Karpas-422 (cell line): ENCODE data around the gene BFSP2. TPM values are rescaled to one million over a fixed set of nuclear protein-coding genes. Genes with fewer than 3 reads are reported as not detected.

ENCODE experiments used
- DNase-seq: peaks from one replicate; pipeline ENCODE4 v3.0.0-alpha.2; 2015
- H2AFZ ChIP-seq: fragments of 200-600 bp; sonication (generic); 2 replicates; pipeline ENCODE4 v1.6.1; 2014; ENCODE audit warnings: antibody characterized with exemption, low read length, mixed read lengths
- H3K27ac ChIP-seq: fragments of 200-600 bp; sonication (generic); 2 replicates; pipeline ENCODE4 v1.5.1; 2014; ENCODE audit warnings: mild to moderate bottlenecking, low read length, moderate library complexity
- H3K27me3 ChIP-seq: fragments of 200-600 bp; sonication (generic); 2 replicates; pipeline ENCODE4 v1.6.1; 2014; ENCODE audit warnings: low read length, mixed read lengths
- H3K36me3 ChIP-seq: fragments of 200-600 bp; sonication (generic); 2 replicates; pipeline ENCODE4 v1.6.1; 2014; ENCODE audit warnings: low read length, mixed read lengths; ENCODE audit not compliant: insufficient read depth
- H3K4me1 ChIP-seq: fragments of 200-600 bp; sonication (generic); 2 replicates; pipeline ENCODE4 v1.6.1; 2014; ENCODE audit warnings: mild to moderate bottlenecking, low read length, mixed read lengths
- H3K4me2 ChIP-seq: fragments of 200-600 bp; sonication (generic); 2 replicates; pipeline ENCODE4 v1.6.1; 2014; ENCODE audit warnings: low read length, low read depth, mild to moderate bottlenecking; ENCODE audit not compliant: poor library complexity, severe bottlenecking
- H3K4me3 ChIP-seq: fragments of 200-600 bp; sonication (generic); 2 replicates; pipeline ENCODE4 v1.5.1; 2014; ENCODE audit warnings: mild to moderate bottlenecking, antibody characterized with exemption, low read length, mixed read lengths
- H3K79me2 ChIP-seq: fragments of 200-600 bp; sonication (generic); 2 replicates; pipeline ENCODE4 v1.6.1; 2014; ENCODE audit warnings: mild to moderate bottlenecking, low read length, mixed read lengths
- H3K9ac ChIP-seq: fragments of 200-600 bp; sonication (generic); 2 replicates; pipeline ENCODE4 v1.6.0; 2014; ENCODE audit warnings: low read length
- H3K9me2 ChIP-seq: fragments of 200-600 bp; sonication (generic), shearing (Covaris generic); replicated peaks from 2 replicates; pipeline ENCODE4 v1.6.0; 2014; ENCODE audit warnings: mild to moderate bottlenecking, low read length, moderate library complexity; ENCODE audit not compliant: insufficient read depth
- H3K9me3 ChIP-seq: fragments of 300-700, 200-600 bp; sonication (generic); 2 replicates; pipeline ENCODE4 v1.6.1; 2014; ENCODE audit warnings: low read length, mixed read lengths
- H4K20me1 ChIP-seq: fragments of 200-600 bp; sonication (generic); 2 replicates; pipeline ENCODE4 v1.6.1; 2014; ENCODE audit warnings: mild to moderate bottlenecking, antibody characterized with exemption, low read length, low read depth; ENCODE audit not compliant: insufficient read depth
- total RNA-seq: library from RNA; depleted of rRNA; stranded (reverse); fragments of >200 nt; shearing (Covaris generic); gene quantifications from 2 replicates; pipeline ENCODE4 v1.2.3, GENCODE V29; 2014; ENCODE audit warnings: low replicate concordance

Gene BFSP2
- total RNA-seq, 1 experiment from 2014 or later: 33.1 TPM

- Histone ChIP-seq H3K36me3 (no peaks in the 10 kb centered on the region), H3K27me3 (no peaks in the 10 kb centered on the region), H3K27ac (no peak overlapping the region), H3K9me3 (peaks cover 7% of the 10 kb centered on the region; the same call in 1 of the 2 replicates), H3K79me2 (no peaks in the 10 kb centered on the region), H3K4me2 (no peak overlapping the region), H3K4me3 (no peak overlapping the region), H4K20me1 (no peaks in the 10 kb centered on the region), H3K9ac (no peak overlapping the region), H2AFZ (no peak overlapping the region), H3K4me1 (no peaks in the 10 kb centered on the region), H3K9me2 (no peaks in the 10 kb centered on the region)
- DNase-seq: no peak
Observed at GRCh38 chr3:133414021-133414392, 14.2 kb downstream of the BFSP2 start.

DNA sequence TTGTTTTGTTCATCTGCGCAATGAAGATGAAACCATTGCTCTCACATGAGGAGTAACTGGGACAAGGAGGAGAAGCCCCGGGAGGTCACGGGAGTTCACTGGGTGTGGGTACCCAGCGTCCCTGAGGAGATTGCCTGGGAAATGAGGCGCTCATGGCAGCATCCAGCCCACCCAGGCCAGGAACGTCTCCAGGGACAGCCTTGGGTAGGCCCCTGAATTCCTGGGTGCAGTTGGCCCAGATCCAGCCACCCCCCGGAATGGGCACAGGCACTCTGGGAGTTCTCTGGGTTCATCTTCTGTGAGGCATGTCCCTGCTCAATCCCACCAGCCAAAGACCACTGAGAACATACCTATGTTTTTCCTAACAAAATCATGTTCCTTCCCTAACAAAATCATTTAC is 18.5 kb downstream of the BFSP2 start:
- Histone ChIP-seq H3K27me3 (no peaks in the 10 kb centered on the region), H3K4me1 (no peaks in the 10 kb centered on the region), H3K9me2 (no peaks in the 10 kb centered on the region), H3K4me2 (no peak overlapping the region), H2AFZ (no peak overlapping the region), H4K20me1 (no peaks in the 10 kb centered on the region), H3K79me2 (no peaks in the 10 kb centered on the region), H3K9me3 (peaks cover 7% of the 10 kb centered on the region; the same call in 1 of the 2 replicates), H3K27ac (no peak overlapping the region), H3K4me3 (no peak overlapping the region), H3K36me3 (no peaks in the 10 kb centered on the region), H3K9ac (no peak overlapping the region)
- DNase-seq: no peak

DNA sequence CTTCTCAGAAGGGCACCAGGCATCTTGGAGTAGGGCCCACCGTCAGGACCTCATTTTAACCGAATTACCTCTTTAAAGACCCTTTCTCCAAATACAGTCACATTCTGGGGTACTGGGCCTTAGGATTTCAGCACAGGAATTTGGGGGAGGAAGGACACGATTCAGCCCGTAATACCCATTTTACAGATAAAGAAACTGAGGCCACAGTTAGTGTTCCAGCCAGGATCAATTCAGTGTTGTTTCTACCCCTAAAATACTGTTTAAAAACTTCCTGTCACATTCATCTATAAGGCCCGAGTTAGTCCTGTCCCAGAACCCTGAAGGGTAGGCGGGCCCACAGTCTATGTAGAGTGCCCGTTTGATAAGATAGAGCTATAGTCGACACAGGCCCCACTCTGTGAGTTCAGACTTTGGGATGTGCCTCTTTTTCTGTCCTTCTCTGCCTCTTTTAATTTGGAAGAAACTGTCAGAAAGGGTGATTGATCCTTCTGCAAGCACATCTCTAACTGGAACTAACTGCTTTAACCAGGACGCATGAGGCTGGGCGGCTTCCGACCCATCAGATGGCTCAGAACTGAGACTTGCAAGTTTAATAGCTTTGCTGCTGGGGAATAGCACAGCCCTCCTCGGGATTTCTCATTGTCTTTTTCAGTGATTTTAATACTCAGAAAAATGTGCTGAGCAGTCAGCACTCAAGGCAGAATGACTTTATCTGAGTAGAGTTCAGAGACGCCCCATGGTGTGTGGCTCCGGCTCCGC is 19.5 kb downstream of the BFSP2 start:
- Histone ChIP-seq H3K27me3 (no peaks in the 10 kb centered on the region), H3K36me3 (no peaks in the 10 kb centered on the region), H3K27ac (no peak overlapping the region), H4K20me1 (no peaks in the 10 kb centered on the region), H3K9me2 (no peaks in the 10 kb centered on the region), H3K4me3 (no peak overlapping the region), H3K9me3 (peaks cover 7% of the 10 kb centered on the region; the same call in 1 of the 2 replicates), H3K79me2 (no peaks in the 10 kb centered on the region), H3K9ac (no peak overlapping the region), H3K4me2 (no peak overlapping the region), H2AFZ (no peak overlapping the region), H3K4me1 (peaks cover 8% of the 10 kb centered on the region)
- DNase-seq: no peak

DNA sequence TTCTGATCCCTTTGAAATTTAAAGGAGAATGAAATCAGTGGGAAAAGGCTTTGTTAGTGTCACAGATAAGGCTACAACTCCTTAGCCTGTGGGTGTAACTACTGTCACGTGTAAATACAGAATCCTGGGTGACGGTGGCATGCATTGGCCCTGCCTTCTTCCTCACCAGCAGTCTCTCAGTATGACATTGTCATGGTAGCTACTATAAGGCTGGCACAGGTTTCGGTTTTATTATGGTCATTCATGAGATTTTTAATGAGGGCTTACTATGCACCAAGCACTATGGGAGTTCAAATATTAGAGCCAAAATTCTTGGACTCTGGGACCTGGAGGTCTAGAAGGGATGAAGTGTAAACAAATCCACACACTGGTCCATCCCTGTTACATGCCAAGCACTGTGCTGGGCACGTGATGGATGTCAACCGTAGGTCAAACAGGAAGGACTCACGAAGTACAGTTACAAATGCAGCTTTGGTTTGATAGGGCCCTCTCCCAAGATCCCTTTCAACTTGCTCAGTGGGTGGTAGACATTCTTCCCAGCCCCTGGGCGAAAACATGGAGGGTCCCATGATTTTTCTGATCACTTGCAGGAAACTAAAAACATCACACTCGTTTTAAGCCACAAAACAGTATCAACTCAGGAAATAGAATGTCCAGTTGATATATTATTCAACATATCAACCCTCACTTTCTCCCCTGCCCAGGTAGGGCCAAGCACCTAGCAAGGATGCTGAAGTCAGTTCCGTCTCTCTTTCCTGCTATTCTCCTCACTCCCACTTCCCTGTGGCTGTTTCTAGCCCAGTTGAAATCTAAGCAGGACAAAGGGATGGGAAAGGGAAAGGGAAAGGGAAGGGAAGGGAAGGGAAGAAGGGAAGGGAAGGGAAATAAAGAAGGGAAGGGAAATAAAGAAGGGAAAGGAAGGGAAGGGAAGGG is 25.3 kb downstream of the BFSP2 start:
- H3K27ac ChIP-seq: no peak overlapping the region; the same call in 1 of the 2 replicates
- DNase-seq: peak; percentile 64

DNA sequence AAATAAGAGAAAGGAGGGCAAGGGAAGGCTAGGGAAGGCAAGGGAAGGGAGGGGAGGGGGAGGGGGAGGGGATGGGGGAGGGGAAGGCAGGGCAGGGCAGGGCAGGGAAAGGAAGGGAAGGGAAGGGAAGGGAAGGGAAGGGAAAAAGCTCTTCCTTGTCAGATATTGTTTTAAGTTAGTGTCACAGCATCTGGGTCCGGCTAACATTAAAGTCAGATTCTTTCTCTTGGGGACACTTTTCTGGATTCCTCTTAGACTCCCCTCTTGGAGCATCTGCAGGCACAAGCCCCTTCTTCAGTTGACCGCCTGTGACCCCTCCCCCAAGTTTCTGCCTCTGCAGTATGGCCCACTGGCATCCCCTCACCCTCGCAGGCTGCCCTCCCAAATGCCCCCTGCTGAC is 26.0 kb downstream of the BFSP2 start:
- Histone ChIP-seq H3K4me2 (no peak overlapping the region), H3K4me3 (no peak overlapping the region), H4K20me1 (no peaks in the 10 kb centered on the region), H3K9me2 (no peaks in the 10 kb centered on the region), H3K9ac (no peak overlapping the region), H3K27me3 (no peaks in the 10 kb centered on the region), H3K9me3 (no peaks in the 10 kb centered on the region), H2AFZ (no peak overlapping the region), H3K4me1 (peaks cover 29% of the 10 kb centered on the region), H3K36me3 (no peaks in the 10 kb centered on the region), H3K79me2 (no peaks in the 10 kb centered on the region), H3K27ac (no peak overlapping the region)
- DNase-seq: no peak

More for the DNA sequence above, 25.3 kb downstream of the BFSP2 start:
- no peaks in the 10 kb centered on the region for H3K9me3 ChIP-seq
- no peaks in the 10 kb centered on the region for H3K79me2 ChIP-seq
- no peak overlapping the region for H3K4me2 ChIP-seq
- H3K4me1 ChIP-seq: peaks cover 29% of the 10 kb centered on the region
- H3K4me3 ChIP-seq: no peak overlapping the region
- H3K36me3 ChIP-seq: no peaks in the 10 kb centered on the region
- H2AFZ ChIP-seq: no peak overlapping the region
- H3K9ac ChIP-seq: no peak overlapping the region
- H3K27me3 ChIP-seq: no peaks in the 10 kb centered on the region
- no peaks in the 10 kb centered on the region for H4K20me1 ChIP-seq
- no peaks in the 10 kb centered on the region for H3K9me2 ChIP-seq

- Histone ChIP-seq H3K27ac (no peak overlapping the region), H3K36me3 (no peaks in the 10 kb centered on the region), H3K9me3 (no peaks in the 10 kb centered on the region)
Observed at GRCh38 chr3:133426721-133427120, 26.9 kb downstream of the BFSP2 start.

DNA sequence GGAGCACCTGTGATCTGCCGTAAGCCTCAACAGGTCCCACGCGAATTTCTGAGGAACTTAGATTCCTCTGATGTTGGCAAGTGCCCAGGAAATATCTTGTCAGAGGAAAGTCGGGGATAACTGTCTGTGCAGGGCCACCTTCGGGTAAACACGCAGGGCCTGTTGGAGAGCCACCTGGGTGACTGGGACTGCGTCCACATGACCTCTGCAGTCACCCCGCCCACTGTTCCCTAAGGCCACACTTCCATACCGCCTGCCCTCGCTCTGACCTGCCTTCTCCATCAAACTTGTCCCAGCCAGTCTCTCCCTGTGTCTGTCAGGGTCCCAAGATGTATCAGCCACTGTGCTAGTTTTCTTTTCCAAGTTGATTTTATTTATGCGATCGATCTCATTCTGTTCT is 28.7 kb downstream of the BFSP2 start:
- Histone ChIP-seq H3K4me3 (no peak overlapping the region), H3K4me2 (no peak overlapping the region), H4K20me1 (no peaks in the 10 kb centered on the region), H2AFZ (no peak overlapping the region), H3K27ac (no peak overlapping the region), H3K79me2 (no peaks in the 10 kb centered on the region), H3K9ac (no peak overlapping the region), H3K36me3 (no peaks in the 10 kb centered on the region), H3K4me1 (peaks cover 29% of the 10 kb centered on the region), H3K9me3 (no peaks in the 10 kb centered on the region), H3K9me2 (no peaks in the 10 kb centered on the region), H3K27me3 (no peaks in the 10 kb centered on the region)
- no peak for DNase-seq

More at GRCh38 chr3:133426721-133427120, 26.9 kb downstream of the BFSP2 start:
- Histone ChIP-seq H3K9ac (no peak overlapping the region), H3K27me3 (no peaks in the 10 kb centered on the region), H3K79me2 (no peaks in the 10 kb centered on the region), H3K4me3 (no peak overlapping the region), H4K20me1 (no peaks in the 10 kb centered on the region), H3K9me2 (no peaks in the 10 kb centered on the region), H3K4me1 (peaks cover 29% of the 10 kb centered on the region), H3K4me2 (no peak overlapping the region), H2AFZ (no peak overlapping the region)
- DNase-seq: no peak

DNA sequence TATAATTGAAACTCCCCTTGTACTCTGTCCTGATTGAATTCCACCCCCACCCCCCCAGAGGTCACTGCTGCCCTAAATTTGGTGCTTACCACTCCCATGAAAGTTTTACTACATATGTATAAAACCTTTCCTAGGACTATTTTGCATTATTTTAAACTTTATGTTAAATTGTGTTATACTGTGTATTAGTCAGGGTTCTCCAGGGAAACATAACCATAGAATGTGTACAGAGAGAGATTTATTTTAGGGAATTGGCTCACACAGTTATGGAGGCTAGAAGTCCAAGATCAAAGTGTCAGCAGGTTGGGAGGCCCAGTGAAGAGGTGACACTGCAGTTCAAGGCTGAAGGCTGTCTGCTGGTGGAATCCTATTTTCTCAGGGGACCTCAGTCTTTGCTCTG is 29.2 kb downstream of the BFSP2 start:
- Histone ChIP-seq H3K27me3 (no peaks in the 10 kb centered on the region), H3K36me3 (no peaks in the 10 kb centered on the region), H3K9me2 (no peaks in the 10 kb centered on the region), H3K4me2 (no peak overlapping the region), H3K9me3 (no peaks in the 10 kb centered on the region), H3K4me3 (no peak overlapping the region), H3K4me1 (peaks cover 24% of the 10 kb centered on the region), H3K79me2 (no peaks in the 10 kb centered on the region), H3K27ac (no peak overlapping the region), H4K20me1 (no peaks in the 10 kb centered on the region), H2AFZ (no peak overlapping the region), H3K9ac (no peak overlapping the region)
- no peak for DNase-seq
